ENCODE data around the gene ECI2. TPM values are rescaled to one million over a fixed set of nuclear protein-coding genes. Genes with fewer than 3 reads are reported as not detected.
A peak's percentile ranks its signal among the peaks of the same experiment; 100 is the strongest.

The ECI2 gene
- total and polyA plus RNA-seq, 10 of the 15 experiments (the other 5 are each of a cell fraction or from before 2014, with no cell fraction given), result 38.7 to 129 (median 60.1) TPM

DNA sequence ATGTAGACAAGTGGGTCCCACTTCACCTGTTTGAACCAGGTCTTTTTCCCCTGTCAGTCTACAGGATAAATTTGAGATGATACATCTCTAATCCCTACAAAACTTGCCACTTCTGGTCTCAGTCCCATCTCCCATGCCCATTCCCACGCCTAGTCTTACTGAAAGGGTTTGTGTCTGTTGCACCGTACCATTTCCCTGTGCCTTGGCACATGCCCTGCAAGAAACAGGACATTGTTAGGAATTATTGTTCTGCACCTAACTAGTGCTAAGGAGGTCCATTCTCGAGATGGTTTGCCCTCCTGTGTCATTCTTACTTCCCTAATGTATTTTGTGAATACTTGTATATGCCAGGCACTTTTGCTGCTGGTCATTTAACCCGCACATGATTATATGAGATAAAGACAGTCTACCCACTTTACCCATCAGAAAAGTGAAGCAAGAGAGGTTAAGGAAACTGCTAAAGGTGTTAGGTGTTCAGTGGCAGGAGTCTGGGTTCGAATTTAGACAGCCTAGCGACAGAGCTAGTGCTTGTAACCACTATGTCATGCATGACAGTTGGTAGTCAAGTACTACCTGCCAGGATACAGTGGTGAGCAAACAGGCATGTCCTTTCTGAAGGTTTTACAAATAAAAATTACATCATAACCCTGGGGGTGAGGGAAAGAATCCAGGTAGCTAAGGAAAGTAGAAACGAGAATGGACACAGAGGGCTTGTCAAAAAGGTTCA, 69.2 kb downstream of the ECI2 start:
- intact Hi-C loops (cut with micrococcal nuclease; ENCODE audit: unreplicated experiment), result loop anchor here (5.0 kb wide), 1 partner anchor 91 kb away; no protein-coding TSS in a partner anchor
- DNase-seq (ENCODE audit: low read depth, low spot score) (no peak), ATAC-seq (no peak), FAIRE-seq (no peak)
- no peaks in the 10 kb centered on the region for H3K4me1 ChIP-seq (ENCODE audit: control insufficient read depth, insufficient read depth, low read length)
- H3K79me2 ChIP-seq (ENCODE audit: control insufficient read depth, insufficient read depth, low read length), result no peaks in the 10 kb centered on the region
- H3K27ac ChIP-seq (ENCODE audit: control insufficient read depth, insufficient read depth), result no peak overlapping the region
- SMC1A ChIA-PET (ENCODE audit: uncharacterized antibody, unreplicated experiment), result no interaction called here
- H3K9me3 ChIP-seq (replicated peaks; ENCODE audit: control insufficient read depth, insufficient read depth, low read length), result no peaks in the 10 kb centered on the region
- no peak overlapping the region for H3K4me2 ChIP-seq (ENCODE audit: control insufficient read depth, insufficient read depth)
- POLR2A ChIA-PET, result no interaction called here
- WGBS (ENCODE audit: insufficient coverage, insufficient replicate concordance, low lambda C conversion rate, missing lambda C conversion rate), result 75% methylated on average over 7 of the region's 7 CpGs
- H3K27me3 ChIP-seq (replicated peaks in 1 of 2; ENCODE audit: control insufficient read depth in 2 of 2, insufficient read depth in 2 of 2, low read length in 1 of 2), result no peaks in the 10 kb centered on the region
- H3K4me3 ChIP-seq, result no peak overlapping the region
- no peak overlapping the region for H3K9ac ChIP-seq (ENCODE audit: control insufficient read depth, insufficient read depth, low read length)
- no TSS peak for BruUV-seq (replicated peaks)
- H2AFZ ChIP-seq (ENCODE audit: control insufficient read depth, low read depth, low read length), result no peak overlapping the region
- no peaks in the 10 kb centered on the region for H4K20me1 ChIP-seq (ENCODE audit: control insufficient read depth, insufficient read depth)
- RAD21 ChIA-PET (ENCODE audit: unreplicated experiment), result interaction anchor here (1.0 kb wide), 1 partner anchor 90 kb away, joined by 3 read pairs; no protein-coding TSS in a partner anchor
- H3K36me3 ChIP-seq (ENCODE audit: control insufficient read depth in 2 of 2, insufficient read depth in 2 of 2, low read length in 1 of 2), result peaks cover 0 to 5% of the 10 kb centered on the region in 2 experiments; a peak in 2 of 4 replicates
- in situ Hi-C loops (cut with MboI), result no loop called here
- CTCF ChIA-PET, result interaction anchor here (2.3 kb wide), 1 partner anchor 9 kb away, joined by 5 read pairs; no protein-coding TSS in a partner anchor
- TF ChIP-seq, protein P1, sequence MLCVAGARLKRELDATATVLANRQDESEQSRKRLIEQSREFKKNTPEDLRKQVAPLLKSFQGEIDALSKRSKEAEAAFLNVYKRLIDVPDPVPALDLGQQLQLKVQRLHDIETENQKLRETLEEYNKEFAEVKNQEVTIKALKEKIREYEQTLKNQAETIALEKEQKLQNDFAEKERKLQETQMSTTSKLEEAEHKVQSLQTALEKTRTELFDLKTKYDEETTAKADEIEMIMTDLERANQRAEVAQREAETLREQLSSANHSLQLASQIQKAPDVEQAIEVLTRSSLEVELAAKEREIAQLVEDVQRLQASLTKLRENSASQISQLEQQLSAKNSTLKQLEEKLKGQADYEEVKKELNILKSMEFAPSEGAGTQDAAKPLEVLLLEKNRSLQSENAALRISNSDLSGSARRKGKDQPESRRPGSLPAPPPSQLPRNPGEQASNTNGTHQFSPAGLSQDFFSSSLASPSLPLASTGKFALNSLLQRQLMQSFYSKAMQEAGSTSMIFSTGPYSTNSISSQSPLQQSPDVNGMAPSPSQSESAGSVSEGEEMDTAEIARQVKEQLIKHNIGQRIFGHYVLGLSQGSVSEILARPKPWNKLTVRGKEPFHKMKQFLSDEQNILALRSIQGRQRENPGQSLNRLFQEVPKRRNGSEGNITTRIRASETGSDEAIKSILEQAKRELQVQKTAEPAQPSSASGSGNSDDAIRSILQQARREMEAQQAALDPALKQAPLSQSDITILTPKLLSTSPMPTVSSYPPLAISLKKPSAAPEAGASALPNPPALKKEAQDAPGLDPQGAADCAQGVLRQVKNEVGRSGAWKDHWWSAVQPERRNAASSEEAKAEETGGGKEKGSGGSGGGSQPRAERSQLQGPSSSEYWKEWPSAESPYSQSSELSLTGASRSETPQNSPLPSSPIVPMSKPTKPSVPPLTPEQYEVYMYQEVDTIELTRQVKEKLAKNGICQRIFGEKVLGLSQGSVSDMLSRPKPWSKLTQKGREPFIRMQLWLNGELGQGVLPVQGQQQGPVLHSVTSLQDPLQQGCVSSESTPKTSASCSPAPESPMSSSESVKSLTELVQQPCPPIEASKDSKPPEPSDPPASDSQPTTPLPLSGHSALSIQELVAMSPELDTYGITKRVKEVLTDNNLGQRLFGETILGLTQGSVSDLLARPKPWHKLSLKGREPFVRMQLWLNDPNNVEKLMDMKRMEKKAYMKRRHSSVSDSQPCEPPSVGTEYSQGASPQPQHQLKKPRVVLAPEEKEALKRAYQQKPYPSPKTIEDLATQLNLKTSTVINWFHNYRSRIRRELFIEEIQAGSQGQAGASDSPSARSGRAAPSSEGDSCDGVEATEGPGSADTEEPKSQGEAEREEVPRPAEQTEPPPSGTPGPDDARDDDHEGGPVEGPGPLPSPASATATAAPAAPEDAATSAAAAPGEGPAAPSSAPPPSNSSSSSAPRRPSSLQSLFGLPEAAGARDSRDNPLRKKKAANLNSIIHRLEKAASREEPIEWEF (IDR thresholded peaks at IDR 0.05; ENCODE audit: insufficient replicate concordance, low read depth, low read length), result no peak
- no peak for TF ChIP-seq ETV6 (conservative IDR thresholded peaks at IDR 0.05 in 1 of 2, IDR thresholded peaks at IDR 0.05 in 1 of 2; ENCODE audit: borderline replicate concordance in 1 of 2, low read depth in 1 of 2)
- TF ChIP-seq POLR2AphosphoS5 (IDR thresholded peaks at IDR 0.05; ENCODE audit: low read length), result peak; percentile 9; the same call in 1 of the 2 replicates
- TF ChIP-seq, protein P2, sequence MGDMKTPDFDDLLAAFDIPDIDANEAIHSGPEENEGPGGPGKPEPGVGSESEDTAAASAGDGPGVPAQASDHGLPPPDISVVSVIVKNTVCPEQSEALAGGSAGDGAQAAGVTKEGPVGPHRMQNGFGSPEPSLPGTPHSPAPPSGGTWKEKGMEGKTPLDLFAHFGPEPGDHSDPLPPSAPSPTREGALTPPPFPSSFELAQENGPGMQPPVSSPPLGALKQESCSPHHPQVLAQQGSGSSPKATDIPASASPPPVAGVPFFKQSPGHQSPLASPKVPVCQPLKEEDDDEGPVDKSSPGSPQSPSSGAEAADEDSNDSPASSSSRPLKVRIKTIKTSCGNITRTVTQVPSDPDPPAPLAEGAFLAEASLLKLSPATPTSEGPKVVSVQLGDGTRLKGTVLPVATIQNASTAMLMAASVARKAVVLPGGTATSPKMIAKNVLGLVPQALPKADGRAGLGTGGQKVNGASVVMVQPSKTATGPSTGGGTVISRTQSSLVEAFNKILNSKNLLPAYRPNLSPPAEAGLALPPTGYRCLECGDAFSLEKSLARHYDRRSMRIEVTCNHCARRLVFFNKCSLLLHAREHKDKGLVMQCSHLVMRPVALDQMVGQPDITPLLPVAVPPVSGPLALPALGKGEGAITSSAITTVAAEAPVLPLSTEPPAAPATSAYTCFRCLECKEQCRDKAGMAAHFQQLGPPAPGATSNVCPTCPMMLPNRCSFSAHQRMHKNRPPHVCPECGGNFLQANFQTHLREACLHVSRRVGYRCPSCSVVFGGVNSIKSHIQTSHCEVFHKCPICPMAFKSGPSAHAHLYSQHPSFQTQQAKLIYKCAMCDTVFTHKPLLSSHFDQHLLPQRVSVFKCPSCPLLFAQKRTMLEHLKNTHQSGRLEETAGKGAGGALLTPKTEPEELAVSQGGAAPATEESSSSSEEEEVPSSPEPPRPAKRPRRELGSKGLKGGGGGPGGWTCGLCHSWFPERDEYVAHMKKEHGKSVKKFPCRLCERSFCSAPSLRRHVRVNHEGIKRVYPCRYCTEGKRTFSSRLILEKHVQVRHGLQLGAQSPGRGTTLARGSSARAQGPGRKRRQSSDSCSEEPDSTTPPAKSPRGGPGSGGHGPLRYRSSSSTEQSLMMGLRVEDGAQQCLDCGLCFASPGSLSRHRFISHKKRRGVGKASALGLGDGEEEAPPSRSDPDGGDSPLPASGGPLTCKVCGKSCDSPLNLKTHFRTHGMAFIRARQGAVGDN (IDR thresholded peaks at IDR 0.05), result no peak
- TF ChIP-seq, protein P3, sequence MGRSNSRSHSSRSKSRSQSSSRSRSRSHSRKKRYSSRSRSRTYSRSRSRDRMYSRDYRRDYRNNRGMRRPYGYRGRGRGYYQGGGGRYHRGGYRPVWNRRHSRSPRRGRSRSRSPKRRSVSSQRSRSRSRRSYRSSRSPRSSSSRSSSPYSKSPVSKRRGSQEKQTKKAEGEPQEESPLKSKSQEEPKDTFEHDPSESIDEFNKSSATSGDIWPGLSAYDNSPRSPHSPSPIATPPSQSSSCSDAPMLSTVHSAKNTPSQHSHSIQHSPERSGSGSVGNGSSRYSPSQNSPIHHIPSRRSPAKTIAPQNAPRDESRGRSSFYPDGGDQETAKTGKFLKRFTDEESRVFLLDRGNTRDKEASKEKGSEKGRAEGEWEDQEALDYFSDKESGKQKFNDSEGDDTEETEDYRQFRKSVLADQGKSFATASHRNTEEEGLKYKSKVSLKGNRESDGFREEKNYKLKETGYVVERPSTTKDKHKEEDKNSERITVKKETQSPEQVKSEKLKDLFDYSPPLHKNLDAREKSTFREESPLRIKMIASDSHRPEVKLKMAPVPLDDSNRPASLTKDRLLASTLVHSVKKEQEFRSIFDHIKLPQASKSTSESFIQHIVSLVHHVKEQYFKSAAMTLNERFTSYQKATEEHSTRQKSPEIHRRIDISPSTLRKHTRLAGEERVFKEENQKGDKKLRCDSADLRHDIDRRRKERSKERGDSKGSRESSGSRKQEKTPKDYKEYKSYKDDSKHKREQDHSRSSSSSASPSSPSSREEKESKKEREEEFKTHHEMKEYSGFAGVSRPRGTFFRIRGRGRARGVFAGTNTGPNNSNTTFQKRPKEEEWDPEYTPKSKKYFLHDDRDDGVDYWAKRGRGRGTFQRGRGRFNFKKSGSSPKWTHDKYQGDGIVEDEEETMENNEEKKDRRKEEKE (IDR thresholded peaks at IDR 0.05), result no peak
- no peak for TF ChIP-seq ESRRA (IDR thresholded peaks at IDR 0.05; ENCODE audit: low read length)
- no peak for TF ChIP-seq RELA (IDR thresholded peaks at IDR 0.05; ENCODE audit: borderline replicate concordance, partially characterized antibody)
- TF ChIP-seq EZH2 (IDR thresholded peaks at IDR 0.05; ENCODE audit: borderline replicate concordance, control insufficient read depth, low read depth, low read length), result no peak
- TF ChIP-seq MYB (IDR thresholded peaks at IDR 0.05; ENCODE audit: borderline replicate concordance, low read depth, low read length), result no peak
- peak; percentile 42; the same call in 1 of the 2 replicates for TF ChIP-seq POLR2A (IDR thresholded peaks at IDR 0.05; ENCODE audit: low read depth, low read length)
